Gastroesophageal sphincter (tissue), 4 donors: ENCODE data around the gene ZBTB7C. TPM values are rescaled to one million over a fixed set of nuclear protein-coding genes. Genes with fewer than 3 reads are reported as not detected.

ENCODE experiments used
- ATAC-seq: fragments of 150-250 bp; one replicate; pipeline ENCODE4 v1.9.1; 2016; ENCODE audit warnings: mild to moderate bottlenecking, moderate library complexity
- H3K27ac ChIP-seq, 4 donors: fragments of 200-600 bp; sonication (generic) in 3 of 4; 1 replicate in 3 of 4; 2 replicates in 1 of 4; pipeline ENCODE4 v1.5.1; 2016 to 2019
- H3K27me3 ChIP-seq: fragments of 200-600 bp; sonication (generic); one replicate; pipeline ENCODE4 v1.5.1; 2019
- H3K36me3 ChIP-seq, 2 donors: fragments of 200-600 bp; sonication (generic); one replicate each; pipeline ENCODE4 v1.5.1; 2019; ENCODE audit warnings: control low read depth in 1 of 2
- H3K4me1 ChIP-seq, 3 donors: fragments of 200-600 bp; sonication (generic); 1 replicate in 2 of 3; 2 replicates in 1 of 3; pipeline ENCODE4 v1.5.1; 2016 to 2019; ENCODE audit warnings: control low read depth in 2 of 3
- H3K4me3 ChIP-seq, 2 donors: fragments of 200-600 bp; sonication (generic); one replicate each; pipeline ENCODE4 v1.5.1; 2019; ENCODE audit warnings: mild to moderate bottlenecking in 1 of 2, moderate library complexity in 1 of 2
- H3K9me3 ChIP-seq, 3 donors: fragments of 200-600 bp; sonication (generic); one replicate each; pipeline ENCODE4 v1.5.1; 2017 to 2019; ENCODE audit warnings: control low read depth in 2 of 3
- EP300 ChIP-seq: sonication (generic); formaldehyde crosslinking; IDR thresholded peaks from one replicate; pipeline ENCODE4 v1.6.1; 2017; ENCODE audit warnings: antibody characterized with exemption, mild to moderate bottlenecking
- POLR2A ChIP-seq, 2 donors: fragments of 450-650 bp; IDR thresholded peaks; one replicate each; pipeline ENCODE4 v1.6.1; 2017; ENCODE audit warnings: antibody characterized with exemption in 2 of 2, mild to moderate bottlenecking in 2 of 2, moderate library complexity in 1 of 2
- POLR2AphosphoS5 ChIP-seq: sonication (generic); formaldehyde crosslinking; IDR thresholded peaks from one replicate; pipeline ENCODE4 v1.6.1; 2017; ENCODE audit warnings: antibody characterized with exemption
- WGBS, 2 donors: methylation state at CpG; one replicate each; pipeline ENCODE4 v1.1.5; 2018; ENCODE audit warnings: low coverage in 1 of 2; 5-methylcytosine and 5-hydroxymethylcytosine counted together
- total RNA-seq, 4 donors: library from RNA; depleted of rRNA; stranded (reverse); fragments of >200 nt; gene quantifications; one replicate each; pipeline ENCODE4 v1.1.0, GENCODE V29; 2016
- TF ChIP-seq, protein P1 (sequence below), 4 experiments: fragments of 200-600 bp in 2 of 4; fragments of 450-650 bp in 2 of 4; sonication (generic) in 1 of 4; IDR thresholded peaks; one replicate each; pipeline ENCODE4 v1.5.1; 2017 to 2019; ENCODE audit warnings: antibody characterized with exemption in 4 of 4, mild to moderate bottlenecking in 2 of 4, moderate library complexity in 2 of 4

ZBTB7C gene
- total RNA-seq, 4 donors from 2014 or later: 7.8 to 15.4 (median 11.8) TPM

DNA sequence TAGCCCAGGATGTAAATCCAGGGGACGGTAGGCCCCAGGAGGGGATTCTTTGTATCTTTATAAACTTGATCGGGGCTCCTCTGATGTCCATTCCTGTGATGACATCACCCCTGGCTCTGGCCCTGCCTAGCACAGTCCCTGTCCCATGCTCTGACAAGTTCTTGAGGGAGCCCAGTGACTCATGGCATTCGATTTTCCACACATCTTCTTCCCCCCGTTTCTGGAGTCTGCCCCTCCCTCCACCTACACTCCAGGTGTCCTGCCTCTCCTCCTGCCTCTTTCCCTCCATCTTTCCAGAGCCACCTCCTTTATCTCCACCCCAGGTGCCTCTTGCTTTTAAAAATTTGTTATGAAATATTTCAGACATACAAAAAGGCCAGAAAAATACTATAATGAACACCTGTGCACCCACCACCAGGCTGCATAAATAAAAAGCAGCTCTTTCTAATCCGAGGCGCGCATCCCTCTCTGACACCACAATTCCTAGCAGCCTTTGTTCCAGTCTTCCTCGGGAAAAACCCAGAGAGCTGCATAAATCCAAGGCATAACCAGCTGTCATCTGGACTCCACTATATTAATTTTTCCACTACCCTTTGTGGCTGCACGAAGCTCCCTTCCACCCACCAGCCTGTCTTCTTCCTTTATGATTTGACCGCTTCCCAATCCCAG lies 207.7 kb downstream of the ZBTB7C start:
- no peak overlapping the region for H3K27ac ChIP-seq
- H3K4me3 ChIP-seq: no peak overlapping the region
- no peaks in the 10 kb centered on the region for H3K36me3 ChIP-seq
- H3K27me3 ChIP-seq: no peaks in the 10 kb centered on the region
- WGBS, 2 donors: 64 to 76% methylated on average over 8 to 10 of the region's 10 CpGs
- TF ChIP-seq, protein P1, sequence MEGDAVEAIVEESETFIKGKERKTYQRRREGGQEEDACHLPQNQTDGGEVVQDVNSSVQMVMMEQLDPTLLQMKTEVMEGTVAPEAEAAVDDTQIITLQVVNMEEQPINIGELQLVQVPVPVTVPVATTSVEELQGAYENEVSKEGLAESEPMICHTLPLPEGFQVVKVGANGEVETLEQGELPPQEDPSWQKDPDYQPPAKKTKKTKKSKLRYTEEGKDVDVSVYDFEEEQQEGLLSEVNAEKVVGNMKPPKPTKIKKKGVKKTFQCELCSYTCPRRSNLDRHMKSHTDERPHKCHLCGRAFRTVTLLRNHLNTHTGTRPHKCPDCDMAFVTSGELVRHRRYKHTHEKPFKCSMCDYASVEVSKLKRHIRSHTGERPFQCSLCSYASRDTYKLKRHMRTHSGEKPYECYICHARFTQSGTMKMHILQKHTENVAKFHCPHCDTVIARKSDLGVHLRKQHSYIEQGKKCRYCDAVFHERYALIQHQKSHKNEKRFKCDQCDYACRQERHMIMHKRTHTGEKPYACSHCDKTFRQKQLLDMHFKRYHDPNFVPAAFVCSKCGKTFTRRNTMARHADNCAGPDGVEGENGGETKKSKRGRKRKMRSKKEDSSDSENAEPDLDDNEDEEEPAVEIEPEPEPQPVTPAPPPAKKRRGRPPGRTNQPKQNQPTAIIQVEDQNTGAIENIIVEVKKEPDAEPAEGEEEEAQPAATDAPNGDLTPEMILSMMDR (IDR thresholded peaks at IDR 0.05): no peak
- TF ChIP-seq POLR2A (IDR thresholded peaks at IDR 0.05) (no peak), EP300 (no peak), POLR2AphosphoS5 (no peak)
- no peaks in the 10 kb centered on the region for H3K9me3 ChIP-seq
- no peak for ATAC-seq
- H3K4me1 ChIP-seq: peaks cover 0 to 1% (median 0%) of the 10 kb centered on the region in 3 donors

DNA sequence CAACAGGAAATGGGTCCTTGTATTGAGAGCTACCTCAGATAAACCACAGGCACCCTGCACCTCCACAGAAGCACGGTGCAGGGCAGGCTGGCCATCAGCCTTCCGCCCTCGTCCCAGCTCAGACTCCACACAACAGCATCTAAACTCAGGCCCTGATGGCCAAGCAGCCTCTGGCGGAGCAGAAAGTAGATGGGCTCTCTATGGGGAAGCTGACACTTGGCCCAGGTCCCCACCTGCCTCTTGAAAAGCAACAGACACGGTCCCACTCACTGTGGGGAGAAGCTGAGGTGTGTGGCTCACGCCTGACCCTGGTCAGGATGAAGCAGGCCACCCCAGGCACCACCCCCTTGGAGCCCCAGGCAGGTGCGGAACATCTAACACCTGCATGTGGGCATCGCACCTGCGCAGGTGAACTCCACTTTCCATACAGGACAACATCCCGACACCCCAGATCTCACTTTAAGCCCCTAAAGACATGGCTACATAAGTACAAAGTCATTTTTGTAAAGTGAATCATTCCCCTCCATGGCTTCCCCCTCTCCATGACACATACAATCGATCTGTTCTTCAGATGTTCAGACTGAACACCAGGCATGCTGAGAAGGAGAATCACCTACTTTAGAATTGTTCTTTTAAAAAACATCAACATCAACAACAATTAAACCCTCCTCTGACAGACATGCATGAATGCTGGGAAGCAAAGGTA lies 208.4 kb downstream of the ZBTB7C start:
- no peaks in the 10 kb centered on the region for H3K9me3 ChIP-seq
- ATAC-seq: no peak
- no peaks in the 10 kb centered on the region for H3K27me3 ChIP-seq
- TF ChIP-seq POLR2A (IDR thresholded peaks at IDR 0.05) (no peak), POLR2AphosphoS5 (no peak), EP300 (no peak)
- TF ChIP-seq, protein P1 (IDR thresholded peaks at IDR 0.05): no peak
- no peak overlapping the region for H3K27ac ChIP-seq
- no peaks in the 10 kb centered on the region for H3K36me3 ChIP-seq
- peaks cover 0 to 8% (median 3%) of the 10 kb centered on the region in 3 donors for H3K4me1 ChIP-seq
- 81 to 91% methylated on average over 3 to 5 of the region's 11 CpGs for WGBS, 2 donors
- no peak overlapping the region for H3K4me3 ChIP-seq

DNA sequence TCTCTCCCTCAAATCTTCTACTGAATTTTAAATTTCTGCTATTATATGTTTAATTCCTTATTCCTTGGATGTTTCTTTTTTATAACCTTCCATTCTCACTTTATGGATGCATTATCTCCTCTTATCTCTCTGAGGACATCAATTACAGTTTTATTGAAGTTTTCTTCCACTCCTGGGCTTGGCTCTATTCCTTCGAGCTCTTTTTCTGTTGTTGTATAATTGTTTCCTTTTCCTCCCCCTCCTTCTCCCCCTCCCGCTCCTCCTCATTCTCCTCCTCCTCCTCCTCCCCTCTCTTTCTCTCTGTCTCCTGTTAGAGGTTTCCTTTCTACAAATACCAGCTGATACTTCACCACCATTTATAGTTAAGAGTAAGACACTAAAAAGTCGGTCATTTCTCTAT lies 209.8 kb downstream of the ZBTB7C start:
- H3K27ac ChIP-seq: no peak overlapping the region
- no peaks in the 10 kb centered on the region for H3K27me3 ChIP-seq
- H3K9me3 ChIP-seq: no peaks in the 10 kb centered on the region
- no peaks in the 10 kb centered on the region for H3K36me3 ChIP-seq
- 43% methylated on average over 3 of the region's 3 CpGs; no CpG with 5 or more reads in 1 of the 2 donors for WGBS, 2 donors
- TF ChIP-seq, protein P1 (IDR thresholded peaks at IDR 0.05): no peak
- no peak for TF ChIP-seq EP300
- no peak for TF ChIP-seq POLR2A (IDR thresholded peaks at IDR 0.05)
- no peak overlapping the region for H3K4me3 ChIP-seq
- H3K4me1 ChIP-seq: peaks cover 4 to 19% (median 7%) of the 10 kb centered on the region in 3 donors
- ATAC-seq: no peak

DNA sequence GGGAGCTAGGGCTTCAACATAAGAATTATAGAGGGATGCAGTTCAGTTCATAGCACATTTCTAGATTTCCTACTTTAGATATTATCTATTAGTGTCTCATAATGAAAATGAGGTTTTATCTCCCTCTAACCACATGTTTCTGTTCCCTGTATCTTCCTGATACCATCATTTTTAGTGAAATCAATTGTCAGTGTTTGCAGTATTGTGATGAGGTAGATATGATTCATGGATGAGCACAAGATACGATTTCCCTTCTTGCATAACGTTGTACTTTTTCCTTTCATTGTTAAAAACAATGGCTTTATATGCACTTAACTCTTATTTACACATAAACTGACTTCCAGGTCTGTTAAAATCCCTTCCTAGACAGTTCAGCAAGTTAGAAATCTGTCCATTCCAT lies 211.4 kb downstream of the ZBTB7C start:
- Histone ChIP-seq H3K9me3 (no peaks in the 10 kb centered on the region), H3K36me3 (no peaks in the 10 kb centered on the region), H3K4me1 (peaks cover 8 to 35% (median 15%) of the 10 kb centered on the region in 3 donors), H3K27ac (no peak overlapping the region), H3K27me3 (no peaks in the 10 kb centered on the region), H3K4me3 (no peak overlapping the region)
- no peak for ATAC-seq
- WGBS, 2 donors: 60 to 67% methylated on average over 2 of the region's 2 CpGs
- TF ChIP-seq POLR2AphosphoS5 (no peak), POLR2A (IDR thresholded peaks at IDR 0.05) (no peak), EP300 (no peak)
- TF ChIP-seq, protein P1 (IDR thresholded peaks at IDR 0.05): no peak

DNA sequence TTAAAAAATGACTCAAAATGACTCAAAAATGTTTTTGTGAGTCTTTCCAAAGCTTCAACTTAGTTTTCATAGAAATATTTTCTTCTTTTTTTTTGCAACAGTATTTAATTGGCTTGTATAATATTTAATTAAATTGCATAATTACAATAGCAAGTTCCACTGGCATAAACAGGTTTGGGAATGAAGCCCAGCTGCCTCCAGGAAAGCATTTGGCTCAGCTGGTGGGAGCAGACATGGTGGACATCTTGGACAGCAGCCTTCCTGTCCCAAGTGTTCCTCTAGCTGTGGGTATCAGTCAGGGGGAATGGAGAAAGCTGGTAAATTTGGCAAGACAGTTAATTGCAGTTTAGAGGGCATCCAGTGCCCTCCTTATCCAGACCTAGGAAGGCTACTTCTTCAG lies 213.4 kb downstream of the ZBTB7C start:
- Histone ChIP-seq H3K27ac (no peak overlapping the region), H3K27me3 (no peaks in the 10 kb centered on the region), H3K4me1 (peaks cover 8 to 35% (median 15%) of the 10 kb centered on the region in 3 donors), H3K4me3 (no peak overlapping the region), H3K36me3 (no peaks in the 10 kb centered on the region), H3K9me3 (no peaks in the 10 kb centered on the region)
- TF ChIP-seq EP300 (no peak), POLR2AphosphoS5 (no peak), POLR2A (IDR thresholded peaks at IDR 0.05) (no peak)
- TF ChIP-seq, protein P1 (IDR thresholded peaks at IDR 0.05): no peak
- ATAC-seq: no peak
